Suprapubic skin (tissue), 4 donors: ENCODE results near the gene GALNT2.

Experiments
- EP300 ChIP-seq: sonication (generic); formaldehyde crosslinking; IDR thresholded peaks from one replicate; pipeline ENCODE4 v1.6.1; 2017; ENCODE audit warnings: antibody characterized with exemption
- POLR2A ChIP-seq, 2 donors: fragments of 450-650 bp; IDR thresholded peaks; one replicate each; pipeline ENCODE4 v1.6.1; 2017; ENCODE audit warnings: antibody characterized with exemption in 2 of 2, mild to moderate bottlenecking in 2 of 2, moderate library complexity in 2 of 2
- POLR2AphosphoS5 ChIP-seq, 3 donors: sonication (generic); formaldehyde crosslinking; IDR thresholded peaks; one replicate each; pipeline ENCODE4 v1.6.1; 2017; ENCODE audit warnings: antibody characterized with exemption in 3 of 3
- TF ChIP-seq, protein P1 (sequence below), 2 donors: fragments of 200-600 bp in 1 of 2; fragments of 450-650 bp in 1 of 2; sonication (generic) in 1 of 2; IDR thresholded peaks; one replicate each; pipeline ENCODE4 v1.5.1; 2016 to 2019; ENCODE audit warnings: antibody characterized with exemption in 2 of 2, mild to moderate bottlenecking in 1 of 2, moderate library complexity in 1 of 2

DNA sequence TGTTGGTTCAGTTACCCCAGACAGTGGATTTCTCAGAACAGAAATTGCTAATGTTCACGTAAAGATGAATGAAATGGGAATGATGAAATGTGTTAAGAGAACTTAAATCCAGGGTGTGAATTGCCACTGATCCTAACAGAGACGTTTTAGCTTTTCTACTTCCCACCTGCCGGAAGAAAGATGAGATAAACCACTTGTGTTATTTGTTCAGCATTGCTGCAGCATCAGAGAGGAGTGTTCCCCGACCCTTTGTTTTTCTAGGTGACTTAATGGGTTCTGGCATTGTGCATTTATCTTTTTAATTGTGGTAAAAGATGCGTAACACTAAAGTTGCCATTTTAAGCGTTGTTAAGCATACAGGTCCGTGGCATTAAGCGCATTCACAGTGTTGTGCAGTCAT lies 122.3 kb downstream of the GALNT2 start:
- TF ChIP-seq, protein P1, sequence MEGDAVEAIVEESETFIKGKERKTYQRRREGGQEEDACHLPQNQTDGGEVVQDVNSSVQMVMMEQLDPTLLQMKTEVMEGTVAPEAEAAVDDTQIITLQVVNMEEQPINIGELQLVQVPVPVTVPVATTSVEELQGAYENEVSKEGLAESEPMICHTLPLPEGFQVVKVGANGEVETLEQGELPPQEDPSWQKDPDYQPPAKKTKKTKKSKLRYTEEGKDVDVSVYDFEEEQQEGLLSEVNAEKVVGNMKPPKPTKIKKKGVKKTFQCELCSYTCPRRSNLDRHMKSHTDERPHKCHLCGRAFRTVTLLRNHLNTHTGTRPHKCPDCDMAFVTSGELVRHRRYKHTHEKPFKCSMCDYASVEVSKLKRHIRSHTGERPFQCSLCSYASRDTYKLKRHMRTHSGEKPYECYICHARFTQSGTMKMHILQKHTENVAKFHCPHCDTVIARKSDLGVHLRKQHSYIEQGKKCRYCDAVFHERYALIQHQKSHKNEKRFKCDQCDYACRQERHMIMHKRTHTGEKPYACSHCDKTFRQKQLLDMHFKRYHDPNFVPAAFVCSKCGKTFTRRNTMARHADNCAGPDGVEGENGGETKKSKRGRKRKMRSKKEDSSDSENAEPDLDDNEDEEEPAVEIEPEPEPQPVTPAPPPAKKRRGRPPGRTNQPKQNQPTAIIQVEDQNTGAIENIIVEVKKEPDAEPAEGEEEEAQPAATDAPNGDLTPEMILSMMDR (IDR thresholded peaks at IDR 0.05) = no peak
- no peak for TF ChIP-seq POLR2A (IDR thresholded peaks at IDR 0.05)
- TF ChIP-seq EP300 = no peak
- TF ChIP-seq POLR2AphosphoS5 (IDR thresholded peaks at IDR 0.05) = no peak
